SK-N-SH (cell line): ENCODE measurements around the gene RNF8. TPM values are rescaled to one million over a fixed set of nuclear protein-coding genes. Genes with fewer than 3 reads are reported as not detected.

ENCODE experiments used
- CTCF ChIA-PET: fragments of 300-600, 350-600 bp; formaldehyde crosslinking; extraction: SDS; loops from one replicate; lab custom pipeline; 2021; lab: Yijun Ruan, JAX
- POLR2A ChIA-PET: fragments of 350-600 bp; sonication (Branson Sonifier 250); formaldehyde crosslinking; extraction: SDS; loops from one replicate; lab custom pipeline; 2020; ENCODE audit warnings: antibody characterized with exemption, inconsistent platforms; lab: Yijun Ruan, JAX
- DNase-seq: peaks from one replicate; pipeline ENCODE4 v3.0.0; 2012
- H2AFZ ChIP-seq: fragments of 200-600 bp; sonication (generic); 2 replicates; pipeline ENCODE4 v1.8.1; 2016; ENCODE audit warnings: antibody characterized with exemption, mild to moderate bottlenecking, low read depth
- H3F3A ChIP-seq: fragments of 200-600 bp; sonication (generic); replicated peaks from 2 replicates; pipeline ENCODE3; 2016; ENCODE audit warnings: antibody characterized with exemption, mild to moderate bottlenecking; ENCODE audit not compliant: insufficient read depth
- H3K27ac ChIP-seq, 2 experiments: fragments of 200-500 bp in 1 of 2; fragments of 200-600 bp in 1 of 2; sonication (Bioruptor generic) in 1 of 2; sonication (generic), shearing (Covaris generic) in 1 of 2; 2 replicates each; pipeline versions ENCODE4 v1.5.1 to v1.6.1; 2014 to 2016; ENCODE audit warnings: low read depth in 2 of 2, inconsistent platforms in 1 of 2, low read length in 1 of 2, mild to moderate bottlenecking in 1 of 2, mixed read lengths in 1 of 2
- H3K27me3 ChIP-seq: fragments of 200-600 bp; sonication (generic), shearing (Covaris generic); 2 replicates; pipeline ENCODE4 v1.6.1; 2016; ENCODE audit warnings: mixed run types; ENCODE audit not compliant: insufficient read depth
- H3K36me3 ChIP-seq, 2 experiments: fragments of 200-500 bp in 1 of 2; fragments of 200-600 bp in 1 of 2; sonication (Bioruptor generic) in 1 of 2; sonication (generic) in 1 of 2; replicated peaks in 1 of 2; 2 replicates each; pipeline versions ENCODE3 to v1.5.1; 2014 to 2016; ENCODE audit warnings: low read length in 1 of 2, mild to moderate bottlenecking in 1 of 2; ENCODE audit not compliant: insufficient read depth in 2 of 2, control insufficient read depth in 1 of 2
- H3K4me1 ChIP-seq, 2 experiments: fragments of 200-500 bp in 1 of 2; fragments of 200-600 bp in 1 of 2; sonication (Bioruptor generic) in 1 of 2; sonication (generic), shearing (Covaris generic) in 1 of 2; 2 replicates each; pipeline versions ENCODE4 v1.5.1 to v1.6.1; 2014 to 2016; ENCODE audit warnings: low read depth in 1 of 2, low read length in 1 of 2, mixed run types in 1 of 2; ENCODE audit not compliant: insufficient read depth in 2 of 2, control insufficient read depth in 1 of 2
- H3K4me2 ChIP-seq: fragments of 200-600 bp; sonication (generic), shearing (Covaris generic); 2 replicates; pipeline ENCODE4 v1.6.1; 2017; ENCODE audit warnings: mixed run types
- H3K4me3 ChIP-seq, 2 experiments: fragments of 200-500 bp in 1 of 2; fragments of 200-600 bp in 1 of 2; sonication (Bioruptor generic) in 1 of 2; sonication (generic), shearing (Covaris generic) in 1 of 2; 2 replicates each; pipeline versions ENCODE4 v1.5.1 to v1.8.1; 2014 to 2016; ENCODE audit warnings: low read depth in 2 of 2, inconsistent platforms in 1 of 2, low read length in 1 of 2, mild to moderate bottlenecking in 1 of 2, mixed read lengths in 1 of 2, moderate library complexity in 1 of 2
- H3K79me2 ChIP-seq: fragments of 200-600 bp; sonication (generic); 2 replicates; pipeline ENCODE4 v1.8.1; 2017; ENCODE audit warnings: mild to moderate bottlenecking; ENCODE audit not compliant: insufficient read depth
- H3K9ac ChIP-seq: fragments of 200-600 bp; sonication (generic); 2 replicates; pipeline ENCODE4 v1.6.1; 2017; ENCODE audit warnings: mixed run types
- H3K9me2 ChIP-seq: fragments of 200-600 bp; sonication (generic); 2 replicates; pipeline ENCODE4 v1.6.1; 2017; ENCODE audit warnings: mixed run types
- H3K9me3 ChIP-seq: fragments of 200-600 bp; sonication (generic); 2 replicates; pipeline ENCODE4 v1.6.1; 2017; ENCODE audit warnings: mixed run types, mild to moderate bottlenecking, moderate library complexity
- H4K20me1 ChIP-seq: fragments of 200-600 bp; sonication (generic); 2 replicates; pipeline ENCODE4 v1.6.1; 2017; ENCODE audit warnings: mild to moderate bottlenecking, mixed run types; ENCODE audit not compliant: insufficient read depth
- CHD2 ChIP-seq: fragments of 150-350 bp; IDR thresholded peaks from 2 replicates; pipeline ENCODE4 v1.6.1; 2018; ENCODE audit warnings: low read length; ENCODE audit not compliant: partially characterized antibody
- EP300 ChIP-seq, 2 experiments: IDR thresholded peaks; 2 replicates each; pipeline versions ENCODE4 v1.4.0 to v1.6.1; 2012; ENCODE audit warnings: borderline replicate concordance in 1 of 2, low read depth in 1 of 2, low read length in 1 of 2
- EZH2phosphoT487 ChIP-seq: fragments of 200-600 bp; sonication (generic); IDR thresholded peaks from 2 replicates; pipeline ENCODE4 v1.6.1; 2017; ENCODE audit warnings: low read depth, mixed run types, mild to moderate bottlenecking, antibody characterized with exemption, moderate library complexity, borderline replicate concordance
- FOXJ3 ChIP-seq: sonication (generic); formaldehyde crosslinking; IDR thresholded peaks from 2 replicates; pipeline ENCODE4 v1.5.1; 2020; ENCODE audit warnings: mild to moderate bottlenecking, missing genetic modification reagents
- GABPA ChIP-seq: IDR thresholded peaks from 2 replicates; pipeline ENCODE4 v1.4.0; 2012; ENCODE audit warnings: low read depth, mild to moderate bottlenecking
- GATA2 ChIP-seq: sonication (generic); formaldehyde crosslinking; IDR thresholded peaks from 2 replicates; pipeline ENCODE4 v1.5.0; 2020; ENCODE audit warnings: mild to moderate bottlenecking, missing genetic modification reagents
- IRF3 ChIP-seq: fragments of 150-350 bp; IDR thresholded peaks from 2 replicates; pipeline ENCODE4 v1.6.1; 2016; ENCODE audit warnings: mild to moderate bottlenecking, low read depth, low read length
- MEF2A ChIP-seq: IDR thresholded peaks from 2 replicates; pipeline ENCODE4 v1.4.0; 2012; ENCODE audit warnings: low read depth, borderline replicate concordance
- RCOR1 ChIP-seq: fragments of 150-350 bp; IDR thresholded peaks from 2 replicates; pipeline ENCODE4 v1.6.1; 2017; ENCODE audit warnings: antibody characterized with exemption, low read length
- RFX5 ChIP-seq: IDR thresholded peaks from 2 replicates; pipeline ENCODE4 v1.6.1; 2012; ENCODE audit warnings: mild to moderate bottlenecking, improper control_type of control experiment, low read length
- RXRA ChIP-seq: IDR thresholded peaks from 2 replicates; pipeline ENCODE4 v1.4.0; 2012; ENCODE audit warnings: low read depth, mild to moderate bottlenecking, borderline replicate concordance
- TAF1 ChIP-seq: IDR thresholded peaks from 2 replicates; pipeline ENCODE4 v1.6.1; 2012; ENCODE audit warnings: low read depth, mild to moderate bottlenecking, low read length, moderate library complexity, borderline replicate concordance
- TEAD4 ChIP-seq: IDR thresholded peaks from 2 replicates; pipeline ENCODE4 v1.4.0; 2012; ENCODE audit warnings: mild to moderate bottlenecking, borderline replicate concordance; ENCODE audit not compliant: insufficient read depth
- YY1 ChIP-seq: IDR thresholded peaks from 2 replicates; pipeline ENCODE4 v1.4.0; 2012; ENCODE audit warnings: low read depth, mild to moderate bottlenecking
- WGBS: methylation state at CpG from one replicate; pipeline ENCODE4 v1.1.6; 2017; ENCODE audit warnings: low lambda C conversion rate; 5-methylcytosine and 5-hydroxymethylcytosine counted together
- polyA plus RNA-seq, 3 experiments: library from polyadenylated mRNA; depleted of rRNA; stranded (reverse); fragments of >200 nt; gene quantifications; 2 replicates each; pipeline ENCODE4 v1.2.3, GENCODE V29; 2012
- TF ChIP-seq, protein P1 (sequence below): IDR thresholded peaks from 2 replicates; pipeline ENCODE4 v1.4.0; 2012; ENCODE audit warnings: low read depth, borderline replicate concordance
- TF ChIP-seq, protein P2 (sequence below): IDR thresholded peaks from 2 replicates; pipeline ENCODE4 v1.4.0; 2012; ENCODE audit warnings: low read depth, borderline replicate concordance

The RNF8 gene
- polyA plus RNA-seq, 1 of the 3 experiments (the other 2 are of a cell fraction) = 21.7 TPM

DNA sequence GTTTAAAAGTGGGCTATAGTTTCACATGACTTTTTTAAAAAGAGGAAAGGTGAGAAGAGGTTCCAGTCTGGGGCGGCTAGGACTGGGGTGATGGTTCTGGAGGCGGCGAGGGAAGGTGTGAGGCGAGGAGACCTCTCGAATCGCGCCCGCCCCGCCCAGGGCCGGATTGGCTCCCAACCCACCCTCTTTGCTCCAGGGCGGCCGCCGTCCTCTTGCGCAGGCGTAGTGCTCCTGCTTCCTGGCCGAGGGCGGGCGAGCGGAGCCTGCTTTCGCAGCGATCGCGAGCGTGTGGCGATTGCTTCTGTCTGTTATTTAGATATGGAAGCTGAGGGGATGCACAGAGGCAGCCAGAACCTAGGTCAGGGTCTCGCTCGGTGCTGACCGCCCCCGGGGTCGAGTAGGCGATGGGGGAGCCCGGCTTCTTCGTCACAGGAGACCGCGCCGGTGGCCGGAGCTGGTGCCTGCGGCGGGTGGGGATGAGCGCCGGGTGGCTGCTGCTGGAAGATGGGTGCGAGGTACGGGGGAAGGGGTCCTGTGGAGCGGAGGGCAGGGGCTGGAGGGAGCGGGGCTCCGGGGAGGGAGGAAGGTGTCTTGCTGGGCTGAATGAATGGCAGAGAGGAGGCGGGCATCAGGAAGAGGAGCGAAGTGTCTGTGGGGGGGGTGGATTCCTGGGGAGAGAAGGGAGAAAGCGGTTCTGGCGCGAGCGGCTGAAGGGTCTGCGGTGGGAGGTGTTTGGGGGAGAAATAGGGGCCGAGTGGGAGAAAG is at the start of gene RNF8 (continued):
- TF ChIP-seq RCOR1 (0 out of 2 replicates have a peak, but pooled peaks have one; percentile 32), RXRA (no peak), GATA2 (CRISPR knock-in tag) (no peak), YY1 (peak; percentile 80), MEF2A (no peak), EZH2phosphoT487 (no peak), IRF3 (no peak), EP300 (IDR thresholded peaks at IDR 0.05; ENCODE audit: borderline replicate concordance in 1 of 2, low read depth in 1 of 2, low read length in 1 of 2) (no peak), TAF1 (peak; percentile 75)
- TF ChIP-seq, protein P1, sequence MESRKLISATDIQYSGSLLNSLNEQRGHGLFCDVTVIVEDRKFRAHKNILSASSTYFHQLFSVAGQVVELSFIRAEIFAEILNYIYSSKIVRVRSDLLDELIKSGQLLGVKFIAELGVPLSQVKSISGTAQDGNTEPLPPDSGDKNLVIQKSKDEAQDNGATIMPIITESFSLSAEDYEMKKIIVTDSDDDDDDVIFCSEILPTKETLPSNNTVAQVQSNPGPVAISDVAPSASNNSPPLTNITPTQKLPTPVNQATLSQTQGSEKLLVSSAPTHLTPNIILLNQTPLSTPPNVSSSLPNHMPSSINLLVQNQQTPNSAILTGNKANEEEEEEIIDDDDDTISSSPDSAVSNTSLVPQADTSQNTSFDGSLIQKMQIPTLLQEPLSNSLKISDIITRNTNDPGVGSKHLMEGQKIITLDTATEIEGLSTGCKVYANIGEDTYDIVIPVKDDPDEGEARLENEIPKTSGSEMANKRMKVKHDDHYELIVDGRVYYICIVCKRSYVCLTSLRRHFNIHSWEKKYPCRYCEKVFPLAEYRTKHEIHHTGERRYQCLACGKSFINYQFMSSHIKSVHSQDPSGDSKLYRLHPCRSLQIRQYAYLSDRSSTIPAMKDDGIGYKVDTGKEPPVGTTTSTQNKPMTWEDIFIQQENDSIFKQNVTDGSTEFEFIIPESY = 0 out of 2 replicates have a peak, but pooled peaks have one; percentile 15

DNA sequence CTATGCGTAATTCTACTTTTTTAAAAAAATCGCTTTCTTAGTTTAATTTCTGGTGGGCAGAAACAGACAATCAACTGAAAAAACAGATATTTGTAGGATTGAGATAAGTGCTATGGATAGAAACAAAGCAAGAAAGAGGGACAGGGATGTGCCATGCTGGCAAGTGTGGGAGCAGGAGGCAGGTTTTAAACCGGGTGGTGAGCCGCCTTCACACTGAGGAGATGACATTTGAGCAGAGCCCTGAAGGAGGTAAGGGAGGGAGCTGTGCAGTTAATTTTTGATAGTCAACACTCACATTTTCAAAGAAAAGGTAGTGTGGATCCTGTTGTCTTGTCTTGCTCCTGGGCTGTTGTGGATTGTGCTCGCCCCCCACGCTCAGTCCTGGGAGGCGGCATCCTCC is 49.0 kb upstream of the RNF8 start:
- DNase-seq = no peak
- Histone ChIP-seq H3K9me2 (no peaks in the 10 kb centered on the region), H3K9ac (no peak overlapping the region), H3K4me2 (no peak overlapping the region), H4K20me1 (no peaks in the 10 kb centered on the region), H3K4me1 (peaks cover 2 to 13% of the 10 kb centered on the region in 2 experiments), H3K27me3 (no peaks in the 10 kb centered on the region), H3K79me2 (no peaks in the 10 kb centered on the region), H3F3A (peaks cover 2% of the 10 kb centered on the region), H3K36me3 (peaks cover 14 to 30% of the 10 kb centered on the region in 2 experiments), H2AFZ (no peak overlapping the region), H3K27ac (no peak overlapping the region), H3K4me3 (no peak overlapping the region), H3K9me3 (no peaks in the 10 kb centered on the region)
- POLR2A ChIA-PET = no interaction called here
- no peak for TF ChIP-seq GABPA
- TF ChIP-seq RFX5 = no peak
- TF ChIP-seq EP300 (IDR thresholded peaks at IDR 0.05; ENCODE audit: borderline replicate concordance in 1 of 2, low read depth in 1 of 2, low read length in 1 of 2) = no peak
- TF ChIP-seq CHD2 = no peak
- TF ChIP-seq TEAD4 = no peak
- no peak for TF ChIP-seq FOXJ3 (CRISPR knock-in tag)
- TF ChIP-seq, protein P2, sequence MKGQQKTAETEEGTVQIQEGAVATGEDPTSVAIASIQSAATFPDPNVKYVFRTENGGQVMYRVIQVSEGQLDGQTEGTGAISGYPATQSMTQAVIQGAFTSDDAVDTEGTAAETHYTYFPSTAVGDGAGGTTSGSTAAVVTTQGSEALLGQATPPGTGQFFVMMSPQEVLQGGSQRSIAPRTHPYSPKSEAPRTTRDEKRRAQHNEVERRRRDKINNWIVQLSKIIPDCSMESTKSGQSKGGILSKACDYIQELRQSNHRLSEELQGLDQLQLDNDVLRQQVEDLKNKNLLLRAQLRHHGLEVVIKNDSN = no peak
- 98% methylated on average over 7 of the region's 7 CpGs for WGBS
- CTCF ChIA-PET = interaction anchor here (0.7 to 5.9 kb wide), 9 partner anchors 10 to 287 kb away, joined by 3 to 43 read pairs (median 3); no protein-coding TSS in a partner anchor
